Measurements from ENCODE around the gene EPB41L4A.
"Not testable (repeated sequence)": the region's sequence is repeated elsewhere in the genome, so short reads cannot be mapped to it uniquely, and the experiment has no call there.

The EPB41L4A gene

GRCh38 chr5:112372543-112372942, 46.5 kb downstream of the EPB41L4A start:
- no peak for DNase-seq (ENCODE audit: low spot score)
- TF ChIP-seq CTCF (IDR thresholded peaks at IDR 0.05; ENCODE audit: extremely low read depth, missing control alignments): no peak

GRCh38 chr5:112371067-112371466, 48.0 kb downstream of the EPB41L4A start:
- no peak for DNase-seq (ENCODE audit: low spot score)
- no peak for TF ChIP-seq CTCF (IDR thresholded peaks at IDR 0.05; ENCODE audit: extremely low read depth, missing control alignments)

GRCh38 chr5:112367400-112367799, 51.7 kb downstream of the EPB41L4A start:
- no peak for TF ChIP-seq CTCF (IDR thresholded peaks at IDR 0.05; ENCODE audit: extremely low read depth, missing control alignments)
- no peak for DNase-seq (ENCODE audit: low spot score)

- DNase-seq (ENCODE audit: low spot score): peak; percentile 22
- TF ChIP-seq CTCF (IDR thresholded peaks at IDR 0.05; ENCODE audit: extremely low read depth, missing control alignments): no peak
These were observed 52.1 kb downstream of the EPB41L4A start for GRCh38 chr5:112366987-112367386.

GRCh38 chr5:112360740-112361139, 58.3 kb downstream of the EPB41L4A start:
- not testable (repeated sequence) for DNase-seq (ENCODE audit: low spot score)

- no peak for DNase-seq (ENCODE audit: low spot score)
- TF ChIP-seq CTCF (IDR thresholded peaks at IDR 0.05; ENCODE audit: extremely low read depth, missing control alignments): no peak
These were observed 62.7 kb downstream of the EPB41L4A start for GRCh38 chr5:112356178-112356956.

GRCh38 chr5:112355058-112355685, 63.9 kb downstream of the EPB41L4A start:
- DNase-seq (ENCODE audit: low spot score): no peak
- no peak for TF ChIP-seq CTCF (IDR thresholded peaks at IDR 0.05; ENCODE audit: extremely low read depth, missing control alignments)

- no peak for TF ChIP-seq CTCF (IDR thresholded peaks at IDR 0.05; ENCODE audit: extremely low read depth, missing control alignments)
- no peak for DNase-seq (ENCODE audit: low spot score)
These were observed 65.4 kb downstream of the EPB41L4A start for GRCh38 chr5:112353678-112354077.

All from GM20000 (cell line).